Spleen (tissue), 7 donors: ENCODE results near the gene PIK3C3.

Experiments
- POLR2A ChIP-seq, 3 donors: fragments of 450-650 bp; IDR thresholded peaks; one replicate each; pipeline ENCODE4 v1.5.1; 2017; ENCODE audit warnings: antibody characterized with exemption in 3 of 3, mild to moderate bottlenecking in 1 of 3
- POLR2AphosphoS5 ChIP-seq, 3 donors: sonication (generic); formaldehyde crosslinking; IDR thresholded peaks; one replicate each; pipeline ENCODE4 v1.5.1; 2017; ENCODE audit warnings: antibody characterized with exemption in 3 of 3
- TF ChIP-seq, protein P1 (sequence below), 11 experiments: fragments of 200-600 bp in 7 of 11; fragments of 450-650 bp in 4 of 11; sonication (generic) in 4 of 11; IDR thresholded peaks in 8 of 11; conservative IDR thresholded peaks in 3 of 11; 1 replicate in 7 of 11; 2 replicates in 4 of 11; pipeline versions ENCODE4 v1.4.0 to v1.8.0; 2016 to 2021; ENCODE audit warnings: antibody characterized with exemption in 11 of 11, inconsistent platforms in 4 of 11, mild to moderate bottlenecking in 1 of 11
- donor health status: DM: no; HTN: no; CAD: no; lungs with moderate emphysema.
- donor health status: DM: no; HTN: no; CAD: no.
- donor health status: DM: no; HTN: no; CAD: no.

DNA sequence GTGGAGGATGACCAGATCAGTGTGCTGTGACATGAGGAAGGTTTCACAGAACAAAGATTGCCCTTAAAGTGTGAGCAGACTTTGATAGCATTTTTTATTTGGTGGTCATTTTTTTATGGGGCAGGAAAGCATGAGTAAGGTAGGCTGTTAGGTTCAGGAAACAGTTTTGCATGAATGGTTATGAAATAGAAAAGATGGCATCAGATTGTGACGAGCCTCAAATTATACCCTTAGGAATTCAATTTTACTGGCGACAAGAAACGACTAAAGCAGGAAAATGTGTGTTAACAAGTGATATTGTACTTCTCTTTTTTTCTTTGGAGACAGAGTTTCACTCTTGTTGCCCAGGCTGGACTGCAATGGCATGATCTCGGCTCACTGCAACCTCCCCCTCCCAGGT lies 44.7 kb downstream of the PIK3C3 start:
- TF ChIP-seq, protein P1, sequence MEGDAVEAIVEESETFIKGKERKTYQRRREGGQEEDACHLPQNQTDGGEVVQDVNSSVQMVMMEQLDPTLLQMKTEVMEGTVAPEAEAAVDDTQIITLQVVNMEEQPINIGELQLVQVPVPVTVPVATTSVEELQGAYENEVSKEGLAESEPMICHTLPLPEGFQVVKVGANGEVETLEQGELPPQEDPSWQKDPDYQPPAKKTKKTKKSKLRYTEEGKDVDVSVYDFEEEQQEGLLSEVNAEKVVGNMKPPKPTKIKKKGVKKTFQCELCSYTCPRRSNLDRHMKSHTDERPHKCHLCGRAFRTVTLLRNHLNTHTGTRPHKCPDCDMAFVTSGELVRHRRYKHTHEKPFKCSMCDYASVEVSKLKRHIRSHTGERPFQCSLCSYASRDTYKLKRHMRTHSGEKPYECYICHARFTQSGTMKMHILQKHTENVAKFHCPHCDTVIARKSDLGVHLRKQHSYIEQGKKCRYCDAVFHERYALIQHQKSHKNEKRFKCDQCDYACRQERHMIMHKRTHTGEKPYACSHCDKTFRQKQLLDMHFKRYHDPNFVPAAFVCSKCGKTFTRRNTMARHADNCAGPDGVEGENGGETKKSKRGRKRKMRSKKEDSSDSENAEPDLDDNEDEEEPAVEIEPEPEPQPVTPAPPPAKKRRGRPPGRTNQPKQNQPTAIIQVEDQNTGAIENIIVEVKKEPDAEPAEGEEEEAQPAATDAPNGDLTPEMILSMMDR (IDR thresholded peaks at IDR 0.05 in 8 of 11, conservative IDR thresholded peaks at IDR 0.05 in 3 of 11) = no peak
- TF ChIP-seq POLR2A (IDR thresholded peaks at IDR 0.05) = no peak
- no peak for TF ChIP-seq POLR2AphosphoS5 (IDR thresholded peaks at IDR 0.05)
